Chondrocyte (in vitro differentiated cells): ENCODE data around the gene SAMD9. TPM values are rescaled to one million over a fixed set of nuclear protein-coding genes. Genes with fewer than 3 reads are reported as not detected.
"Not testable (repeated sequence)": the region's sequence is repeated elsewhere in the genome, so short reads cannot be mapped to it uniquely, and the experiment has no call there.

Source experiments
- DNase-seq: peaks from one replicate; pipeline ENCODE4 v3.0.0; 2021; ENCODE audit warnings: mixed read lengths, low spot score
- H3K27ac Mint-ChIP-seq: one replicate; pipeline ENCODE4 v1.8.0; 2021; ENCODE audit warnings: mild to moderate bottlenecking, moderate library complexity, mixed read lengths; ENCODE audit not compliant: unreplicated experiment
- H3K27me3 Mint-ChIP-seq: 2 replicates; pipeline ENCODE4 v1.8.0; 2021; ENCODE audit warnings: low read depth, mixed read lengths
- H3K36me3 Mint-ChIP-seq: 2 replicates; pipeline ENCODE4 v1.8.0; 2021; ENCODE audit warnings: low read depth, mixed read lengths
- H3K4me1 Mint-ChIP-seq: 2 replicates; pipeline ENCODE4 v1.8.0; 2021; ENCODE audit warnings: low read depth, mild to moderate bottlenecking, mixed read lengths
- H3K4me3 Mint-ChIP-seq: one replicate; pipeline ENCODE4 v1.8.0; 2021; ENCODE audit warnings: mild to moderate bottlenecking, moderate library complexity, mixed read lengths; ENCODE audit not compliant: unreplicated experiment
- H3K9me3 Mint-ChIP-seq: 2 replicates; pipeline ENCODE4 v1.8.0; 2021; ENCODE audit warnings: low read depth, mixed read lengths
- CTCF ChIP-seq: fragments of 200-600 bp; sonication (generic); IDR thresholded peaks from 2 replicates; pipeline ENCODE4 v1.5.0; 2021; ENCODE audit warnings: antibody characterized with exemption, mild to moderate bottlenecking, moderate library complexity
- total RNA-seq: library from RNA; stranded (reverse); gene quantifications from 3 replicates; pipeline ENCODE4 v1.2.1, GENCODE V29; 2021

SAMD9 gene
- total RNA-seq, 1 donor from 2014 or later: 5.0 TPM

- Mint-ChIP-seq H3K36me3 (peaks cover 14% of the 10 kb centered on the region), H3K27me3 (peaks cover 36% of the 10 kb centered on the region), H3K4me1 (no peaks in the 10 kb centered on the region), H3K27ac (no peak overlapping the region), H3K9me3 (peaks cover 22% of the 10 kb centered on the region), H3K4me3 (no peak overlapping the region)
- DNase-seq: no peak
- TF ChIP-seq CTCF: no peak
Observed at GRCh38 chr7:93097388-93097787, 20.4 kb downstream of the SAMD9 start.

DNA sequence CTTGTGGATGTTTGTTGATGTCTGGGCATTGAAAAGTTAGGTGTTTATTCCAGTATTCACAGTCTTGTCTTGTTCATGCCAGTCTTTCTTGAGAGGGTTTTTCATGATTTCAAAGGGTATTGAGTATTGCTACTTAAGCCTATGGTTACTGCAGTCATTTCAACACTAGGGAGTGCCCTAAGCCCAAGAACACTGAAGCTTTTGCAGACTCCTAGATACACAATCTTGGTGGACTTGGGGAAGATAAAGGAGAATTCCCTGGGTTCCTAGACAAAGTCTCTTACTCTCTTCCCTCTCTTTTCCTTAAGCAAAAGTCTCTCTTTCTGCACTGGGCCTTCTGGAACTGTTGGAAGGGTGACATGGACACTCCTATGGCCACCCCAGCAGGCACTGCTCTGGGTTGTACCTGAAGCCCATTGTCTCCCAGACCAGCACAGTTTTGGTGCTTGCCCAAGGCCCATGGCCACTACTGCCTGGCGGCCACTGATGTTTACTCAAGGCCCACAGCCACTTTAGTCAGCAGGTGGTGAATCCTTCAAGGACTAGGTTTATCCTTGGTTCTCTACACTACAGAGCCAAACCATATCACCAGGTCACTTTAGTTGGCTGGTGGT is 24.9 kb downstream of the SAMD9 start:
- no peak overlapping the region for H3K27ac Mint-ChIP-seq
- H3K9me3 Mint-ChIP-seq: peaks cover 7% of the 10 kb centered on the region
- H3K4me3 Mint-ChIP-seq: no peak overlapping the region
- no peaks in the 10 kb centered on the region for H3K4me1 Mint-ChIP-seq
- peak; percentile 75 for TF ChIP-seq CTCF
- no peak for DNase-seq
- H3K36me3 Mint-ChIP-seq: peaks cover 2% of the 10 kb centered on the region
- H3K27me3 Mint-ChIP-seq: peaks cover 56% of the 10 kb centered on the region

GRCh38 chr7:93073357-93073756 is 44.4 kb downstream of the SAMD9 start:
- Mint-ChIP-seq H3K36me3 (peaks cover 16% of the 10 kb centered on the region), H3K9me3 (peaks cover 14% of the 10 kb centered on the region), H3K27me3 (peaks cover 23% of the 10 kb centered on the region)
- not testable (repeated sequence) for H3K4me1 Mint-ChIP-seq, H3K4me3 Mint-ChIP-seq, H3K27ac Mint-ChIP-seq, DNase-seq

DNA sequence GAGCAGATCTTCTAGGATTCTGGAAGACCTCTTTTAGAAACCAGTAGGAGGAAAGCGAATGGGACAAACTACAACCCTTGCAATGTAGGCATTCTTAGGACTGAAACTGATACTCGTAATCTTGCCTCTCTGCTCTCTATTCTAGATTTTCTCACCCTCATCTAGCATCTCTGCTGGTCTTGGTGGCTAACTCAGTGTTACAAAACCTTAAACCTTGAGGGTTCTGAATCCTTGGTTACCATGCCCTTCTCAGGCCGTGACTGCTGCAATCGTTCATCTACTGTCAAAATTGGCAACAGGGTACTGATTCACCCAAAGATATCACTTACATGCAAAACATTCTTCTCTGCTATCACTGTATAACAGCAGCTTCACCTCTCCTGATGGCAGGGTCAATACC is 55.2 kb downstream of the SAMD9 start:
- H3K4me1 Mint-ChIP-seq: no peaks in the 10 kb centered on the region
- no peak for DNase-seq
- H3K4me3 Mint-ChIP-seq: no peak overlapping the region
- TF ChIP-seq CTCF: no peak
- peaks cover 14% of the 10 kb centered on the region for H3K9me3 Mint-ChIP-seq
- H3K36me3 Mint-ChIP-seq: peaks cover 2% of the 10 kb centered on the region
- H3K27ac Mint-ChIP-seq: no peak overlapping the region
- H3K27me3 Mint-ChIP-seq: peaks cover 14% of the 10 kb centered on the region

DNA sequence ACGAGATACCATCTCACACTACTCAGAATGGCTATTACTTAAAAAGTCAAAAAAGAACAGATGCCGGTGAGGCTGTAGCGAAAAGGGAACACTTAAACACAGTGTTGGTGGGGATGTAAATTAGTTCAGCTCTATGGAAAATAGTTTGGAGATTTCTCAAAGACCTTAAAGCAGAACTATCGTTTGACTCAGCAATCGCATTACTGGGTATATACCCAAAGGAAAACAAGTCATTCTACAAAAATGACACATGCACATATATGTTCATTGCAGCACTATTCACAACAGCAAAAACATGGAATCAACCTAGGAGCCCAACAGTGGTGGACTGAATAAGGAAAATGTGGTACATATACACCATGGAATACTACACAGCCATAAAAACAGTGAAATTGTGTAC is 56.9 kb downstream of the SAMD9 start:
- no peak overlapping the region for H3K4me3 Mint-ChIP-seq
- no peaks in the 10 kb centered on the region for H3K4me1 Mint-ChIP-seq
- no peak overlapping the region for H3K27ac Mint-ChIP-seq
- no peak for DNase-seq
- H3K9me3 Mint-ChIP-seq: peaks cover 4% of the 10 kb centered on the region
- H3K27me3 Mint-ChIP-seq: peaks cover 14% of the 10 kb centered on the region
- no peak for TF ChIP-seq CTCF
- H3K36me3 Mint-ChIP-seq: peaks cover 2% of the 10 kb centered on the region

DNA sequence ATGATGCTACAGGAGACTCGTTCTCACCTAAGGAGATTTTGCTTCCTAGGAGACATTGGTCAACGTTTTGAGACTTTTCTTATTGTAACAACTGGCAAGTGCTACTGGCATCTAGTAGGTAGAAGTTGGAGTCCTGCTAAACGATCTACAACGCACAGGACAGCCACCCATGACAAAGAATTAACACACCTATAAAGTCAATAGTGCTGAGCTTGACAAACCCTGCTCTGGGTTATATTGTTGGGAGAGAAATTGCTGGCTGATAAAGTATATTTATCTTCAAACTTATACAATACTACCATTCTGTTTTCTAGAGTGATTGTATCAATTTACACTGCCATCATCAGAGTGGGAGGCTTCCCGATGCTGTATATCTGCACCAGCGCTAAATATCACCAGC is 57.8 kb downstream of the SAMD9 start:
- H3K27ac Mint-ChIP-seq: no peak overlapping the region
- peaks cover 14% of the 10 kb centered on the region for H3K27me3 Mint-ChIP-seq
- no peaks in the 10 kb centered on the region for H3K36me3 Mint-ChIP-seq
- no peak for DNase-seq
- H3K4me3 Mint-ChIP-seq: no peak overlapping the region
- H3K4me1 Mint-ChIP-seq: peaks cover 3% of the 10 kb centered on the region
- H3K9me3 Mint-ChIP-seq: no peaks in the 10 kb centered on the region
- no peak for TF ChIP-seq CTCF

GRCh38 chr7:93056621-93057020 is 61.2 kb downstream of the SAMD9 start:
- not testable (repeated sequence) for H3K4me3 Mint-ChIP-seq, H3K27ac Mint-ChIP-seq, H3K9me3 Mint-ChIP-seq, DNase-seq, H3K27me3 Mint-ChIP-seq, H3K36me3 Mint-ChIP-seq
- peaks cover 10% of the 10 kb centered on the region for H3K4me1 Mint-ChIP-seq
